HG02938 (cell line): ENCODE measurements around the gene HIF3A.
"Not testable (repeated sequence)": the region's sequence is repeated elsewhere in the genome, so short reads cannot be mapped to it uniquely, and the experiment has no call there.

Experiments
- ATAC-seq: cut with Tn5 transposase; IDR thresholded peaks from one replicate; pipeline ENCODE4 v1.9.1; 2021; ENCODE audit warnings: mild to moderate bottlenecking, moderate library complexity; ENCODE audit not compliant: unreplicated experiment

Gene HIF3A

GRCh38 chr19:46356149-46357055 lies 59.6 kb downstream of the HIF3A start:
- ATAC-seq: no peak

- no peak for ATAC-seq
Measured at GRCh38 chr19:46357846-46358583, 61.2 kb downstream of the HIF3A start.

- ATAC-seq: no peak
Measured at GRCh38 chr19:46361915-46362314, 65.1 kb downstream of the HIF3A start.

GRCh38 chr19:46364359-46364758 lies 67.5 kb downstream of the HIF3A start:
- no peak for ATAC-seq

GRCh38 chr19:46365561-46365960 lies 68.7 kb downstream of the HIF3A start:
- no peak for ATAC-seq

GRCh38 chr19:46366620-46367292 lies 69.9 kb downstream of the HIF3A start:
- no peak for ATAC-seq

GRCh38 chr19:46367426-46367825 lies 70.6 kb downstream of the HIF3A start:
- ATAC-seq: no peak

- ATAC-seq: no peak
Measured at GRCh38 chr19:46368116-46368515, 71.3 kb downstream of the HIF3A start.

GRCh38 chr19:46369817-46370216 lies 73.0 kb downstream of the HIF3A start:
- no peak for ATAC-seq

GRCh38 chr19:46371371-46371901 lies 74.6 kb downstream of the HIF3A start:
- ATAC-seq: no peak

- no peak for ATAC-seq
Measured at GRCh38 chr19:46372901-46373490, 76.2 kb downstream of the HIF3A start.

- ATAC-seq: no peak
Measured at GRCh38 chr19:46373491-46374359, 76.9 kb downstream of the HIF3A start.

- no peak for ATAC-seq
Measured at GRCh38 chr19:46374536-46375475, 78.0 kb downstream of the HIF3A start.

- ATAC-seq: not testable (repeated sequence)
Measured at GRCh38 chr19:46375476-46376067, 78.7 kb downstream of the HIF3A start.

GRCh38 chr19:46376241-46377153 lies 79.7 kb downstream of the HIF3A start:
- ATAC-seq: no peak

- ATAC-seq: no peak
Measured at GRCh38 chr19:46378268-46378667, 81.4 kb downstream of the HIF3A start.

- ATAC-seq: no peak
Measured at GRCh38 chr19:46380690-46381089, 83.8 kb downstream of the HIF3A start.
